ENCODE data around the gene LAMC3. TPM values are rescaled to one million over a fixed set of nuclear protein-coding genes. Genes with fewer than 3 reads are reported as not detected.

The LAMC3 gene
- total RNA-seq, 1 donor: not detected

DNA sequence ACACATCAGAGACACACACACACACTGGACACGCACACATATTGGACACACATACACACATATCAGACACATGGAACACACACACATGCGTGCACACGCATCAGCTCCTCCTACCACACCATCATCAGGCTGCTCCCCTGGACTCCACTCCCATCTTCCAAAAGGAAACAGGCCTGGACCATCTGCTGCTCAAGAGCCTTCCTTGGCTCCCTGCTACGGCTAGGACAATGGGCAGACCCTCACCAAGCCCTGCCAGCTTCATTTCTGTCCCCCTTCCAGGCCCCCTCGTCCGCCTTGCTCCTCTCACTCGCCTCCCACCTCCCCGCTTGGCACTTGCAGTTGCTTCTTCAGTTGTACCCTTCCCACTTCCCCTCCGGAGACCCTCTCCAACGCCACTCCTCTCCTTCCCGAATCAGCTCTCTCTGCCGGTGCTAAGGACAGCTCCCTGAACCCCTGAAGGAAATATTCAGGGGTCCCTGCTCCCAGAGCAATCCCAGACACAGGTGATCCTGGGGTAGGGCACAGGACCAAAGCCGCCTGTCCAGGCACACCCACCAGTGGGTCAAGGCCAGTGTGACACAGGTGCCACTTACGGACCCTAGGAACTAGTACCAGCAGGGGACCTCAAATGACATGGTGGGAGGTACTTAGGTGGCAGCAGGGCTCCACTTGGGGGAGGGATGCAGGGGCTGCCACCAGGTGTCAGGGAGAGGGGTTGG is 12.1 kb upstream of the LAMC3 start:
- Histone ChIP-seq H3K9me3 (ENCODE audit: low read depth, low read length) (no peaks in the 10 kb centered on the region), H3K4me1 (ENCODE audit: insufficient read depth, low read length) (no peaks in the 10 kb centered on the region), H3K27ac (ENCODE audit: low read depth, low read length) (no peak overlapping the region), H3K4me2 (ENCODE audit: insufficient read depth, low read length) (no peak overlapping the region), H4K20me1 (ENCODE audit: insufficient read depth, low read length) (no peaks in the 10 kb centered on the region), H3K27me3 (ENCODE audit: insufficient read depth, low read length) (peaks cover 28% of the 10 kb centered on the region), H3K79me2 (ENCODE audit: insufficient read depth, low read length) (no peaks in the 10 kb centered on the region), H3K36me3 (ENCODE audit: insufficient read depth, low read length) (no peaks in the 10 kb centered on the region), H2AFZ (ENCODE audit: low read length) (no peak overlapping the region), H3K4me3 (ENCODE audit: insufficient read depth, low read length) (no peak overlapping the region)
- peak; percentile 77 for DNase-seq (ENCODE audit: insufficient read length, low spot score, missing footprints)
- TF ChIP-seq, protein P1, sequence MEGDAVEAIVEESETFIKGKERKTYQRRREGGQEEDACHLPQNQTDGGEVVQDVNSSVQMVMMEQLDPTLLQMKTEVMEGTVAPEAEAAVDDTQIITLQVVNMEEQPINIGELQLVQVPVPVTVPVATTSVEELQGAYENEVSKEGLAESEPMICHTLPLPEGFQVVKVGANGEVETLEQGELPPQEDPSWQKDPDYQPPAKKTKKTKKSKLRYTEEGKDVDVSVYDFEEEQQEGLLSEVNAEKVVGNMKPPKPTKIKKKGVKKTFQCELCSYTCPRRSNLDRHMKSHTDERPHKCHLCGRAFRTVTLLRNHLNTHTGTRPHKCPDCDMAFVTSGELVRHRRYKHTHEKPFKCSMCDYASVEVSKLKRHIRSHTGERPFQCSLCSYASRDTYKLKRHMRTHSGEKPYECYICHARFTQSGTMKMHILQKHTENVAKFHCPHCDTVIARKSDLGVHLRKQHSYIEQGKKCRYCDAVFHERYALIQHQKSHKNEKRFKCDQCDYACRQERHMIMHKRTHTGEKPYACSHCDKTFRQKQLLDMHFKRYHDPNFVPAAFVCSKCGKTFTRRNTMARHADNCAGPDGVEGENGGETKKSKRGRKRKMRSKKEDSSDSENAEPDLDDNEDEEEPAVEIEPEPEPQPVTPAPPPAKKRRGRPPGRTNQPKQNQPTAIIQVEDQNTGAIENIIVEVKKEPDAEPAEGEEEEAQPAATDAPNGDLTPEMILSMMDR (IDR thresholded peaks at IDR 0.05; ENCODE audit: extremely low read depth, low read depth, low read length): no peak

DNA sequence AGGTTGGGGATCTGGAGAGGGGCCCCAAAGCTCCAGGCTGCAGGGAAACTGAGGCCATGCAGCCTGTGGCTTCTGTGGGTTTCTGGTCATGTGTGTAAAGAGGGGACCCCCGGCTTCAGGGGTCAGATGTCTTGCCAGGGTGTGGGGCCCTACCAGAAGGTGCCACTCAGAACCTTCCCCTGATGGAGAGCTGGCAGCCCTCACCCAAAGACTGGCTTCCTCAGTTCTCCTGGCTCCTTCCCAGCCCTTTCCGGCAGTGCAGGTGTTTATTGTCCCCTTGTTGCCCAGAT is 11.6 kb upstream of the LAMC3 start:
- Histone ChIP-seq H3K27me3 (ENCODE audit: insufficient read depth, low read length) (peaks cover 30% of the 10 kb centered on the region), H3K79me2 (ENCODE audit: insufficient read depth, low read length) (no peaks in the 10 kb centered on the region), H3K36me3 (ENCODE audit: insufficient read depth, low read length) (no peaks in the 10 kb centered on the region), H3K4me3 (ENCODE audit: insufficient read depth, low read length) (no peak overlapping the region), H2AFZ (ENCODE audit: low read length) (no peak overlapping the region), H3K9me3 (ENCODE audit: low read depth, low read length) (no peaks in the 10 kb centered on the region), H3K4me2 (ENCODE audit: insufficient read depth, low read length) (no peak overlapping the region), H3K4me1 (ENCODE audit: insufficient read depth, low read length) (no peaks in the 10 kb centered on the region), H3K27ac (ENCODE audit: low read depth, low read length) (no peak overlapping the region), H4K20me1 (ENCODE audit: insufficient read depth, low read length) (no peaks in the 10 kb centered on the region)
- TF ChIP-seq, protein P1 (IDR thresholded peaks at IDR 0.05; ENCODE audit: extremely low read depth, low read depth, low read length): no peak
- DNase-seq (ENCODE audit: insufficient read length, low spot score, missing footprints): peak; percentile 59

DNA sequence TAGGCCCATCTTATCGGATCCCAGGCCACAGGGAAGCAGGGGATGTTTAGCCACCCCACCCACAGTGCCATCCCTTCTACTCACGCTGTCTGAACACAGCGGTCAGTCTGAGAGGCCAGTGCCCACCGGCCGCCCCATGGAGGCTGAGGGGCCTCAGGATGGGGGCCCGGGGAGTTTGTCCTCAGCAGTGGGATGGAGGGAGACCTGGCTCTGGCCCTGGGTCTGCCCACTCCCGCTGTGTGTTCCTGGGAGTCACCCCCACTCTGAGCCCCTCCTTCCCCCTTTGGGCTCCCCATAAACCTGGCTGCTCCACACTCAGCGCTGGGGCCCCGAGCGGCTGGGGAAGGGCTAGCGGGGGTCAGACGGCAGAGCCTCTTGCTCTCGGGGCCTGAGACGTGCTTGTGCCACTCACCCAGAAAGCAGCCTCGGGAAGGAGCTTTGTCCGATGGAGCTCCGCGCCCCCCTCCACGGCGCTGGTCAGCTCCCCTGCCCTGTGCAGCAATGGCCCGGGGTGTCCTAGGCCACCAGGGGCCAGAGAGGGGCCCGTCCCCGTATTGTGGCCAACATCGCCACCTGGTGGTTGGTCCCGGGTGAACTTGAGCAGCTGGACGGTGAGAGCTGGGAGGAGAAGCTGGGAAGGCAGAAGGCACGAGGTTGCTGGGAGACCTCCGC is 10.9 kb upstream of the LAMC3 start:
- Histone ChIP-seq H3K4me1 (ENCODE audit: insufficient read depth, low read length) (no peaks in the 10 kb centered on the region), H3K4me2 (ENCODE audit: insufficient read depth, low read length) (no peak overlapping the region), H3K9me3 (ENCODE audit: low read depth, low read length) (no peaks in the 10 kb centered on the region), H2AFZ (ENCODE audit: low read length) (no peak overlapping the region), H3K36me3 (ENCODE audit: insufficient read depth, low read length) (no peaks in the 10 kb centered on the region), H3K4me3 (ENCODE audit: insufficient read depth, low read length) (no peak overlapping the region), H4K20me1 (ENCODE audit: insufficient read depth, low read length) (no peaks in the 10 kb centered on the region), H3K27ac (ENCODE audit: low read depth, low read length) (no peak overlapping the region), H3K27me3 (ENCODE audit: insufficient read depth, low read length) (peaks cover 30% of the 10 kb centered on the region), H3K79me2 (ENCODE audit: insufficient read depth, low read length) (no peaks in the 10 kb centered on the region)
- TF ChIP-seq, protein P1 (IDR thresholded peaks at IDR 0.05; ENCODE audit: extremely low read depth, low read depth, low read length): peak; percentile 76
- DNase-seq (ENCODE audit: insufficient read length, low spot score, missing footprints): peak; percentile 99

GRCh38 chr9:130998597-130999244 is 10.3 kb upstream of the LAMC3 start:
- peak; percentile 77 for DNase-seq (ENCODE audit: insufficient read length, low spot score, missing footprints)
- H2AFZ ChIP-seq (ENCODE audit: low read length): no peak overlapping the region

More at GRCh38 chr9:130998597-130999244, 10.3 kb upstream of the LAMC3 start:
- Histone ChIP-seq H3K4me1 (ENCODE audit: insufficient read depth, low read length) (no peaks in the 10 kb centered on the region), H4K20me1 (ENCODE audit: insufficient read depth, low read length) (no peaks in the 10 kb centered on the region), H3K36me3 (ENCODE audit: insufficient read depth, low read length) (no peaks in the 10 kb centered on the region), H3K4me3 (ENCODE audit: insufficient read depth, low read length) (no peak overlapping the region), H3K79me2 (ENCODE audit: insufficient read depth, low read length) (no peaks in the 10 kb centered on the region), H3K4me2 (ENCODE audit: insufficient read depth, low read length) (no peak overlapping the region), H3K27me3 (ENCODE audit: insufficient read depth, low read length) (peaks cover 30% of the 10 kb centered on the region), H3K9me3 (ENCODE audit: low read depth, low read length) (no peaks in the 10 kb centered on the region), H3K27ac (ENCODE audit: low read depth, low read length) (no peak overlapping the region)
- TF ChIP-seq, protein P1 (IDR thresholded peaks at IDR 0.05; ENCODE audit: extremely low read depth, low read depth, low read length): no peak
